Omental fat pad (tissue), 4 donors: ENCODE data around the gene SH3PXD2A. TPM values are rescaled to one million over a fixed set of nuclear protein-coding genes. Genes with fewer than 3 reads are reported as not detected.

ENCODE experiments used
- ATAC-seq: fragments of 150-250 bp; one replicate; pipeline ENCODE4 v1.9.1; 2016; ENCODE audit warnings: mild to moderate bottlenecking, moderate library complexity; ENCODE audit not compliant: low FRiP score
- DNase-seq: peaks from one replicate; pipeline ENCODE4 v3.0.0-alpha.2; 2019; ENCODE audit warnings: low spot score
- total RNA-seq, 4 donors: library from RNA; depleted of rRNA; stranded (reverse); fragments of >200 nt; gene quantifications; one replicate each; pipeline ENCODE4 v1.1.0, GENCODE V29; 2016
- TF ChIP-seq, protein P1 (sequence below), 3 donors: fragments of 450-650 bp; IDR thresholded peaks; one replicate each; pipeline ENCODE4 v1.5.1; 2016 to 2017; ENCODE audit warnings: antibody characterized with exemption in 3 of 3, mild to moderate bottlenecking in 3 of 3, moderate library complexity in 2 of 3

The SH3PXD2A gene
- total RNA-seq, 4 donors from 2014 or later = 21.0 to 36.3 (median 22.5) TPM

DNA sequence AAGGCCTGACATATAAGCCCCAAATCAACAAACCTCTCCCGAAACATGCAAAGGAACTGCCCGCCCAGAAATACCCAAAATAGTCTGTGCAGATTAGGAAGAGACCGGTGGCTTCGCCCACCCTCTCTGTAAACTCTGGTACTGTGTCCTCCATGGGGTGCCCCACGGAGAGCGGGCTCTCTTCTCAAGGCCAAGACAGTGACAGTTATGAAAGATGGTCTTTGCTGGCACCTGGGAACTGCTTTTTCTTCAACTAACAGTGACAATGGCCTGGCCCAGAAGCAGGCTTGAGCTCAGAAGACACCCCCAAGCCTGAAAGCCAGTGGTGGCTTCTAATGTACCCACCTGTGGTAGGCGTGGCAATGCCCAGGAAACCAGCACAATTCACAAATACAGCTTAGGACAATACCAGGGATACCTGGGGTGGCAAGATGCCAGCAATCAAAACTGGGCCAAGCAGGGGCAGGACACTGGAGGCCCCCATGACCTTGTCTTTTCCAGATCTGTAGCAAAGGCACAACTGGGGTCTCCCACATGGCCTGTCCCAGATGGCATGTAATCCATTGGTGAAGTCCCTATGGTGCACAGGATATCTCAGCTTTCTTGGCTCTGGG is 254.3 kb downstream of the SH3PXD2A start:
- TF ChIP-seq, protein P1, sequence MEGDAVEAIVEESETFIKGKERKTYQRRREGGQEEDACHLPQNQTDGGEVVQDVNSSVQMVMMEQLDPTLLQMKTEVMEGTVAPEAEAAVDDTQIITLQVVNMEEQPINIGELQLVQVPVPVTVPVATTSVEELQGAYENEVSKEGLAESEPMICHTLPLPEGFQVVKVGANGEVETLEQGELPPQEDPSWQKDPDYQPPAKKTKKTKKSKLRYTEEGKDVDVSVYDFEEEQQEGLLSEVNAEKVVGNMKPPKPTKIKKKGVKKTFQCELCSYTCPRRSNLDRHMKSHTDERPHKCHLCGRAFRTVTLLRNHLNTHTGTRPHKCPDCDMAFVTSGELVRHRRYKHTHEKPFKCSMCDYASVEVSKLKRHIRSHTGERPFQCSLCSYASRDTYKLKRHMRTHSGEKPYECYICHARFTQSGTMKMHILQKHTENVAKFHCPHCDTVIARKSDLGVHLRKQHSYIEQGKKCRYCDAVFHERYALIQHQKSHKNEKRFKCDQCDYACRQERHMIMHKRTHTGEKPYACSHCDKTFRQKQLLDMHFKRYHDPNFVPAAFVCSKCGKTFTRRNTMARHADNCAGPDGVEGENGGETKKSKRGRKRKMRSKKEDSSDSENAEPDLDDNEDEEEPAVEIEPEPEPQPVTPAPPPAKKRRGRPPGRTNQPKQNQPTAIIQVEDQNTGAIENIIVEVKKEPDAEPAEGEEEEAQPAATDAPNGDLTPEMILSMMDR (IDR thresholded peaks at IDR 0.05) = no peak
- DNase-seq (no peak), ATAC-seq (no peak)

DNA sequence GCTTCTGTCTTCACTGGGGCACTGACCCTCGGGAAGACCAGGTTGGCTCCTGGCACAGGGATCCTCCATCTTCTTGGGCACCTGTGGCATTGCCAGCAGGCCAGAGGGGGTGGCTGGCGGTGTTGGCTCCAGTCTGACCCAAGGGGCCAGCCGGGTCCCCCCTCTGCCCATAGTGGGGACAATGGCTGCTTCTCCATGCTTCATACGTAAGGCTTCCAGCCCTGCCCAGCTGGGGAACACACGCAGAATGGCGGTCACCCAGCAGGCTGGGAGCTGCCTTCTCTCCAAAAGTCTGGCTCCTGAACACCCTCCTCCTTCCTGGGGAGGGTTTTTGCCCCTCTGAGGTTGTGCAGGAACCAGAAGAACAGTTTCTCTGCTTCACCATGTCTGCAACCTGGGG is 255.1 kb downstream of the SH3PXD2A start:
- DNase-seq = no peak

DNA sequence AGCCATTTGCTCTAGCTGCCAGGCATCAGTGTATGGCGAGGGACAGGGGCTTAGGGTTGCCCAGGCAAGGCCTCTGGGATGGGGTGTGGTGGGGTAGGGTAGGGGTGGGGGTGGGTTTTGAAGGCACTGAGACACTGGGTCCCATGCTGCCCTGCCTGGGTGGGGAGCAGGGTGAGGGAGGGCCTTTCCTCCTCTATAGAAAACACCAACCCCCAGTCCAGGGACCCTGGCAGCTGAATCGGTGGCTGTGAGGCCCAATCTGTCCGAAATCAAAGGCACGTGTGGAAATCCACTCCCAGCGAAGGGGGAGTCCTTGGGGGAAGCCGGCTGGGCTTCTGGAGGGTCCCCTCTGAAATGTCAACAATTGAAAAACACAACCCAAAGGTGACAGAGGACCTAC is 255.5 kb downstream of the SH3PXD2A start:
- no peak for ATAC-seq
- TF ChIP-seq, protein P1 (IDR thresholded peaks at IDR 0.05) = no peak
- no peak for DNase-seq

More for the DNA sequence above, 255.1 kb downstream of the SH3PXD2A start:
- TF ChIP-seq, protein P1 (IDR thresholded peaks at IDR 0.05) = no peak
- ATAC-seq = no peak

DNA sequence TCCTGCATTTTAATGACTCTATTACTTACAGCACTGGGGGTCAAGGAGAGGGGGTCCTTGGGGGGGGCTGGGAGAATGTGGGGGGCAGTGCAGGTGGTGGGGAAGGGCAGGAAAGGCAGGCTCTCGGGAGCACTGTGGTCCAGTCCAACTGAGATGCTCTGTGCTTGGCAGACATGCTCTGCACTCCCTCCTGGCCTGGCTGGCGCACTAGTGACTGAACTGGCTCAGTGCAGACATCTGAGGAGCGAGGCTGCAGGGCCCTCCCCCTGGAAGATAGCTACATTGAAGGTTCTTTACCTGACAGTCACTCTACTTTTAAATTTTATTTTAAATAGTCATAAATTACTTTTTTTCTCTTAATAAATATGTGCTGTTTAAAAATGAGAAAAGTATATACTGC is 256.2 kb downstream of the SH3PXD2A start:
- no peak for DNase-seq
- TF ChIP-seq, protein P1 (IDR thresholded peaks at IDR 0.05) = no peak
- ATAC-seq = no peak

DNA sequence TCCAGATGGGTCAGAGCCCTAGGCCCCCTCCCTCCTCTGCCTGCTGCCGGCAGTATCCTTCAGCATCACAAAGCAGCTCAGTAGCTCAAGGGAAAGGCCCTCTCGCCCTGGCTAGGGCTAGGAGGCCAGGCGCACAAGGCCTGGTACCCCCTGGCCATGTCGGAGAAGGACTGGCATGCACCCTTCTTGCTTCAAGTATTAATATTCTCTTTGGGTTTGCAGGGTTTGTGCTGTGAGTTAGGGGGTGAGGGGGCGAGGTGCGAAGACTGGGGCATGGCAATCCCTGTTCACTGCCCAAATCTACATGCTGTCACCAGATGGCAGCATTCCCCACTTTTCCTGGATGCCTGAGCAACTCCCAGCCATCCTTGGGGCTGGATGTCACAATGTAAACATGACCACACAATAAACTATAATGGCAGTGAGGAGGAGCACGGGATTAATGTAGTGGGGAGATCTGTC is 256.7 kb downstream of the SH3PXD2A start:
- no peak for ATAC-seq
- no peak for DNase-seq
- TF ChIP-seq, protein P1 (IDR thresholded peaks at IDR 0.05) = no peak

DNA sequence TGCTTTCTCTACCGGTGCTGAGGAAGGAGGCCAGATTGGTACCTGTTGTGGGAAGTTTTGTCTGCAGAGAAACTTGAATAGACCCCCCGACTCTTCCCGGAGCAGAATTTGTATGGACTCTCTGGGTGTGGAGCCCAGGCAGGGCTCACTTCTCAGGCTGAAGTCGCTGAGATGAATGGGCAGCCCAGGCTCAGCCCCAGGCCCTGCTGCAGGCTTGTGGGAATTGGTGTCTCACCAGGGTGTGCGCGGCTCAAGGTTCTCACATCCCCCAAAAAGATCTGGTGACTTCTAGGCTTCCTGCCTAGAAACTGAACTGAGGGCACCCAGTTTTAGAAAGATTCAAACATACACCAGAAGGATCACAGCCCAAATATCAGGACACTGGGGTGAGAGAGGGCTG is 258.4 kb downstream of the SH3PXD2A start:
- no peak for DNase-seq
- TF ChIP-seq, protein P1 (IDR thresholded peaks at IDR 0.05) = no peak
- ATAC-seq = no peak
